Breast epithelium (tissue), 3 donors: ENCODE measurements around the gene TMEM9.

Experiments
- CTCF ChIP-seq, 3 donors: fragments of 450-650 bp; IDR thresholded peaks; one replicate each; pipeline ENCODE4 v1.5.1; 2016 to 2017; ENCODE audit warnings: antibody characterized with exemption in 3 of 3, mild to moderate bottlenecking in 3 of 3, moderate library complexity in 3 of 3
- POLR2A ChIP-seq: fragments of 450-650 bp; IDR thresholded peaks from one replicate; pipeline ENCODE4 v1.6.1; 2016; ENCODE audit warnings: antibody characterized with exemption, mild to moderate bottlenecking, moderate library complexity
- POLR2AphosphoS5 ChIP-seq, 3 donors: sonication (generic); formaldehyde crosslinking; IDR thresholded peaks; one replicate each; pipeline ENCODE4 v1.6.1; 2017; ENCODE audit warnings: antibody characterized with exemption in 3 of 3

- no peak for TF ChIP-seq POLR2A
- no peak for TF ChIP-seq CTCF (IDR thresholded peaks at IDR 0.05)
- TF ChIP-seq POLR2AphosphoS5 (IDR thresholded peaks at IDR 0.05): no peak
These were observed 28.9 kb upstream of the TMEM9 start for GRCh38 chr1:201183209-201183608.
